MM.1S (cell line): ENCODE measurements around the gene MTREX.

Source experiments
- DNase-seq: peaks from one replicate; pipeline ENCODE4 v3.0.0-alpha.2; 2015
- H2AFZ ChIP-seq: fragments of 300-600 bp; sonication (generic); 2 replicates; pipeline ENCODE4 v1.6.0; 2016; ENCODE audit warnings: antibody characterized with exemption, low read length
- H3F3A ChIP-seq: fragments of 300-600 bp; sonication (generic); 2 replicates; pipeline ENCODE4 v1.6.1; 2016; ENCODE audit warnings: mild to moderate bottlenecking, antibody characterized with exemption, low read length, moderate library complexity, mixed read lengths; ENCODE audit not compliant: insufficient read depth
- H3K27ac ChIP-seq: fragments of 300-600 bp; sonication (generic); 2 replicates; pipeline ENCODE4 v1.5.1; 2016; ENCODE audit warnings: mild to moderate bottlenecking, low read length
- H3K27me3 ChIP-seq: fragments of 300-600 bp; sonication (generic); replicated peaks from 2 replicates; pipeline ENCODE4 v1.6.0; 2016; ENCODE audit warnings: low read length; ENCODE audit not compliant: insufficient read depth
- H3K36me3 ChIP-seq: fragments of 300-600 bp; sonication (generic); replicated peaks from 2 replicates; pipeline ENCODE4 v1.6.1; 2016; ENCODE audit warnings: mild to moderate bottlenecking, low read length, mixed read lengths; ENCODE audit not compliant: insufficient read depth
- H3K4me1 ChIP-seq: fragments of 300-600 bp; sonication (generic); 2 replicates; pipeline ENCODE4 v1.6.1; 2016; ENCODE audit warnings: low read length, mixed read lengths
- H3K4me2 ChIP-seq: fragments of 300-600 bp; sonication (generic); 2 replicates; pipeline ENCODE4 v1.6.0; 2016; ENCODE audit warnings: low read depth, low read length
- H3K4me3 ChIP-seq: fragments of 300-600 bp; sonication (generic); 2 replicates; pipeline ENCODE4 v1.5.1; 2016; ENCODE audit warnings: low read length, mixed read lengths
- H3K79me2 ChIP-seq: fragments of 300-600 bp; sonication (generic); 2 replicates; pipeline ENCODE4 v1.6.1; 2016; ENCODE audit warnings: mixed run types, low read length, mixed read lengths
- H3K9ac ChIP-seq: fragments of 300-600 bp; sonication (generic); 2 replicates; pipeline ENCODE4 v1.6.1; 2016; ENCODE audit warnings: low read length, mixed read lengths
- H3K9me2 ChIP-seq: fragments of 300-600 bp; sonication (generic); replicated peaks from 2 replicates; pipeline ENCODE4 v1.6.1; 2016; ENCODE audit warnings: mild to moderate bottlenecking, low read length, mixed read lengths; ENCODE audit not compliant: insufficient read depth
- H3K9me3 ChIP-seq: fragments of 300-600 bp; sonication (generic); replicated peaks from 2 replicates; pipeline ENCODE4 v1.6.1; 2016; ENCODE audit warnings: mild to moderate bottlenecking, low read length, mixed read lengths; ENCODE audit not compliant: insufficient read depth
- H4K20me1 ChIP-seq: fragments of 300-600 bp; sonication (generic); 2 replicates; pipeline ENCODE4 v1.6.1; 2016; ENCODE audit warnings: mild to moderate bottlenecking, low read length, moderate library complexity, mixed read lengths; ENCODE audit not compliant: insufficient read depth
- EZH2 ChIP-seq: fragments of 300-600 bp; sonication (generic); optimal IDR thresholded peaks from 2 replicates; pipeline ENCODE3; 2017; ENCODE audit warnings: low read depth, mild to moderate bottlenecking, antibody characterized with exemption, low read length, mixed read lengths
- EZH2phosphoT487 ChIP-seq: fragments of 300-600 bp; sonication (generic); IDR thresholded peaks from 2 replicates; pipeline ENCODE4 v1.6.1; 2018; ENCODE audit warnings: antibody characterized with exemption, low read length
- TF ChIP-seq, protein P1 (sequence below): fragments of 300-600 bp; sonication (generic); IDR thresholded peaks from 2 replicates; pipeline ENCODE4 v1.5.1; 2016; ENCODE audit warnings: antibody characterized with exemption, low read length, mixed read lengths

The MTREX gene

GRCh38 chr5:55327281-55327680 lies 19.5 kb downstream of the MTREX start:
- peaks cover 6% of the 10 kb centered on the region; the same call in 1 of the 2 replicates for H3K36me3 ChIP-seq
- no peaks in the 10 kb centered on the region for H3K9me2 ChIP-seq
- H3F3A ChIP-seq: no peaks in the 10 kb centered on the region
- H3K9me3 ChIP-seq: no peaks in the 10 kb centered on the region
- no peaks in the 10 kb centered on the region for H4K20me1 ChIP-seq
- peak overlapping the region; percentile 6; the same call in 1 of the 2 replicates for H3K4me2 ChIP-seq
- peaks cover 76% of the 10 kb centered on the region for H3K79me2 ChIP-seq
- no peak for DNase-seq
- H3K9ac ChIP-seq: no peak overlapping the region
- no peak overlapping the region for H3K27ac ChIP-seq
- no peak overlapping the region for H2AFZ ChIP-seq
- no peak overlapping the region for H3K4me3 ChIP-seq
- H3K27me3 ChIP-seq: no peaks in the 10 kb centered on the region
- no peaks in the 10 kb centered on the region for H3K4me1 ChIP-seq
- TF ChIP-seq, protein P1, sequence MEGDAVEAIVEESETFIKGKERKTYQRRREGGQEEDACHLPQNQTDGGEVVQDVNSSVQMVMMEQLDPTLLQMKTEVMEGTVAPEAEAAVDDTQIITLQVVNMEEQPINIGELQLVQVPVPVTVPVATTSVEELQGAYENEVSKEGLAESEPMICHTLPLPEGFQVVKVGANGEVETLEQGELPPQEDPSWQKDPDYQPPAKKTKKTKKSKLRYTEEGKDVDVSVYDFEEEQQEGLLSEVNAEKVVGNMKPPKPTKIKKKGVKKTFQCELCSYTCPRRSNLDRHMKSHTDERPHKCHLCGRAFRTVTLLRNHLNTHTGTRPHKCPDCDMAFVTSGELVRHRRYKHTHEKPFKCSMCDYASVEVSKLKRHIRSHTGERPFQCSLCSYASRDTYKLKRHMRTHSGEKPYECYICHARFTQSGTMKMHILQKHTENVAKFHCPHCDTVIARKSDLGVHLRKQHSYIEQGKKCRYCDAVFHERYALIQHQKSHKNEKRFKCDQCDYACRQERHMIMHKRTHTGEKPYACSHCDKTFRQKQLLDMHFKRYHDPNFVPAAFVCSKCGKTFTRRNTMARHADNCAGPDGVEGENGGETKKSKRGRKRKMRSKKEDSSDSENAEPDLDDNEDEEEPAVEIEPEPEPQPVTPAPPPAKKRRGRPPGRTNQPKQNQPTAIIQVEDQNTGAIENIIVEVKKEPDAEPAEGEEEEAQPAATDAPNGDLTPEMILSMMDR: no peak
- TF ChIP-seq EZH2phosphoT487 (no peak), EZH2 (no peak)

DNA sequence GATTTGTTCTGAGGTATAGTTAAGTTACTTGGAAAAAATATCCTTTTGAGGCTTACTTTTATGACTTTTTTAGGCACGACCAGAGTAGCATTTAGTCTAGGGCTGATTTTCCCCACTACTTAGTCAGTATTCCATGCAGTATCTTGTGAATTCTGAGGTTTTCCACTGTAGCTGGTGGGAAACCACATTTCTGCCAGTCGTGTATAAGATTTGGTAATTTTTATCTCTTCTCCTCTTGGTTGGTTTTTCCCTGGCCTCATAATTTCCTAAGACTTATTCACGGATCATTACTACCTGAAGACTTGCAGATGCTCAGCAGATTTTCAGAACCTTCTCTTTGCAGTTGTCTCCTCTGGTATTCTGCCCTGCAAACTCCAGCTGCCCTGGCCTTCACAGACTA lies 23.5 kb downstream of the MTREX start:
- Histone ChIP-seq H3K27me3 (no peaks in the 10 kb centered on the region), H3K4me3 (no peak overlapping the region), H3K9me2 (no peaks in the 10 kb centered on the region), H3K9ac (no peak overlapping the region), H2AFZ (no peak overlapping the region), H3K27ac (no peak overlapping the region), H4K20me1 (0 out of 2 replicates have a peak, but pooled peaks cover 5% of the 10 kb centered on the region), H3K4me2 (no peak overlapping the region), H3K36me3 (0 out of 2 replicates have a peak, but pooled peaks cover 6% of the 10 kb centered on the region), H3K79me2 (peaks cover 75% of the 10 kb centered on the region), H3F3A (no peaks in the 10 kb centered on the region), H3K4me1 (no peaks in the 10 kb centered on the region), H3K9me3 (no peaks in the 10 kb centered on the region)
- no peak for DNase-seq
- no peak for TF ChIP-seq EZH2
- TF ChIP-seq, protein P1: no peak
- TF ChIP-seq EZH2phosphoT487: no peak

DNA sequence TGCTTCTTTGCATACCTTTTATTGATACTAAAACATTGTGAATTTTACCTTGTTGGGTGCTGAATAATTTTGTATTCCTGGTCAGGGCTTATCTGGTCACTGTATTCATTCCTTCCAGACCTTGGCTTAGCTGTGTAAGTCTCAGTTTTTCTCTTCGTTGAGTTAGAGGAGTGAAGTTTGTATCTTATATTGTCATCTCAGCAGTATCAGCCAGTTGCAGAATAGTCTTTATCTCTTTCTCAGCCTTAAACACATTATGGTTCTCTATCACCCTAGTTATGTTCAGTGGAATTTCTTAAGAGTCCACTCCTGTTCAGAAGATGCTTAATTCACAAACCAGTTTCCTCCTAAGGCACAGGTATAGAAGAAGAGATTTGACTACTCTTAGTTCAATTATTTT lies 25.2 kb downstream of the MTREX start:
- Histone ChIP-seq H3K9me2 (no peaks in the 10 kb centered on the region), H3K9me3 (no peaks in the 10 kb centered on the region), H3K9ac (no peak overlapping the region), H3K4me3 (no peak overlapping the region), H4K20me1 (0 out of 2 replicates have a peak, but pooled peaks cover 5% of the 10 kb centered on the region), H3K79me2 (peaks cover 80% of the 10 kb centered on the region), H3K4me2 (no peak overlapping the region), H3K27me3 (no peaks in the 10 kb centered on the region), H3K4me1 (no peaks in the 10 kb centered on the region), H3K36me3 (0 out of 2 replicates have a peak, but pooled peaks cover 6% of the 10 kb centered on the region), H3F3A (no peaks in the 10 kb centered on the region), H3K27ac (no peak overlapping the region), H2AFZ (no peak overlapping the region)
- TF ChIP-seq EZH2phosphoT487 (no peak), EZH2 (no peak)
- TF ChIP-seq, protein P1: no peak
- DNase-seq: no peak
